Head of caudate nucleus (tissue), 42 donors: ENCODE measurements around the gene PARP15.

ENCODE experiments used
- DNase-seq, 42 donors: peaks; one replicate each; pipeline versions ENCODE4 v3.0.0 to v3.0.0-alpha.2; 2020 to 2021; ENCODE audit warnings: mixed read lengths in 7 of 42
- intact Hi-C: fragments of 100-400 bp; cut with DNase I; formaldehyde crosslinking; loops from one replicate; pipeline ENCODE4 v1.15.0; 2022

Gene PARP15

DNA sequence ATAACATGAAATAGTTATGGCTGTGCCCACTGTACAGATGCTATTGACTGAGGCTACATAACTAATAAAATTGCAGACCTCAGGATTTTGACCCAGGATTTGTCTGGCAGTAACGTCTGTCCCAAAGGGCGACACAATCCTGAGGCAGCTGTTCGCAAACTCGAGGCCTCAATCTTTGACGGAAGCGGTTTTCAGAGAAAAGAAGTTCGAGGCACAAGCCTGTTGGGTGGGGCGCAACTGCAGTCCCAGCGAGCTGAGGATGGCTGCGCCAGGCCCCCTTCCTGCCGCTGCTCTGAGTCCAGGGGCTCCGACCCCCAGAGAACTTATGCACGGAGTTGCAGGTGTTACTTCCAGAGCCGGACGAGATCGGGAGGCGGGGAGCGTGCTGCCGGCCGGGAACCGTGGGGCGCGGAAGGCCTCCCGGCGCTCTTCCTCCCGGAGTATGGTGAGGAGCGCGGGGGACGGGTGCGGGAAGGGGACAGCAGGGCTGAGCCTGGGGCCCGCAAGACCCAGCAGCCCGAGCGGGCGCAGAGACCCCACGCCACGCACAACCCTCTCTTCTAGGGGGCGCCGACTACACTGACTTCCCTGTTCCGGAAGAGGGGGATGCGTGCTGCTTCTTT is at the start of gene PARP15:
TSS of gene PARP15 (plus strand) at position 242 of the 623 bp plus-strand sequence. CDS start at position 260, 18 bp downstream.
- DNase-seq: peak in 1 of 42 donors; percentile 27

GRCh38 chr3:122530164-122530563 is 47.3 kb upstream of the PARP15 start:
- intact Hi-C loops: no loop called here
- no peak for DNase-seq

More for the DNA sequence above, at the start of gene PARP15:
- intact Hi-C loops: no loop called here

DNA sequence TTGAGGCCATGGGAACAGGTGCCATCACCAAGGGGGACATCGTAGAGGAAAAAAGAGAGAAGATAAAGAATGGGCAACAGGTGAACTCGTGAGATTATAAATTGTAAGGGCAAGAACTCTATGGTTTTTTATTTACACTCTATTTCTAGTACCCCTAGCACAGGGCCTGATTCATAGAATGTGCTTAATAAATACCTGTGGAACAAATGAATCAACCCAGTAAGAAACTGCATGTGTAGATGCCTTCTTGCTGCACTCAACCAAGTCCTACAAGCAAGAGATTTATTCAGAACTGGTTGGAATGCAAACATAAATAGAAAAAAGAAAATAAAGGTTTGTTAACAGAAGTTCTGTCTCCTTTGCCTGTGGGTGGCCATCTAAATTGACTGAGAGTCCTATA is 44.0 kb upstream of the PARP15 start:
- intact Hi-C loops: no loop called here
- no peak for DNase-seq

GRCh38 chr3:122533931-122534334 is 43.5 kb upstream of the PARP15 start:
- DNase-seq: no peak
- intact Hi-C loops: no loop called here

GRCh38 chr3:122535964-122536631 is 41.4 kb upstream of the PARP15 start:
- DNase-seq: no peak
- intact Hi-C loops: no loop called here

GRCh38 chr3:122536632-122537001 is 40.8 kb upstream of the PARP15 start:
- intact Hi-C loops: no loop called here
- no peak for DNase-seq

DNA sequence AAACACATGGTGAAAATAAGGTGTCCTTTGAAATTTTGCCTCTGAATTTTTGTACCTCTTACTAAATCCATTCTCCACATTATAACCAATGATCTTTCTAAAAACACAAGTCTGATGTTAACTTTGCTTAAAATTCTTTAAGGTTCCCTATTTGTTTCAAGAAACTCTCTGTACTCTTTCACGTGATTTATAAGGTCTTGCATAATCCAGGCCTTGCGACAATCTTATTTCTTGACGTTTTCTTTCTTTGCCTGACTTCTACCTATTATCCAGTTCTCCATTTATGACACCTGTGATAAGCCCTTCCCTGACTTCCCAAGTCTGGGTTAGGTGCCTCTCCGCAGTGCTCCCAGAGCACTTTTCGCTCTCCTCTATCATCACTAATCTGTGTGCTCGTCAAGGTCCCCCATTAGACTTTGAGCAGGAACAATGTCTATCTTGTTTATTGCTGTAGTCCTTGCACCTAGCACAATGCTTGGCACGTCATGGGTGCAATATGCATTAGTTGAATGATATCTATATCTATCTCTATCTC is 38.4 kb upstream of the PARP15 start:
- intact Hi-C loops: no loop called here
- DNase-seq: no peak

GRCh38 chr3:122546151-122546550 is 31.3 kb upstream of the PARP15 start:
- intact Hi-C loops: no loop called here
- DNase-seq: no peak

DNA sequence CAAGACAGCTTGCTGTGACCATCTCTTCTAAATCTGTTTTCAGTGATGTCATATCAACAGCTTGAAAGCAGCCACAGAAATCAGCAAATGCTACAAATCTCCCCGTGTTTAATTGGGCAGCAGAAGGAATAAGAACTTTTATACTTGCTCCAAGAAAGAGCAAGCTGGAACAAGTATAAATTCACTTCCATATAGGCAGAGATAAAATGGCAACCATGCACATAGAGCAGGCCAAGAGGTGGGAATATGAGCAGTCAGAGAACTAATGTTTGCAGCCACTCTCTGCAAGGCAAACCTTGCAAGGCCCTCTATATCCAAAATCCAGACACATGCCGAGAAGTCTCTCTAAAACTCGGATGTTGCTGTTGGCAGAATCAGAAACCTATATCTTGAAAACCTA is 29.4 kb upstream of the PARP15 start:
- DNase-seq: no peak
- intact Hi-C loops: no loop called here

GRCh38 chr3:122548619-122549018 is 28.8 kb upstream of the PARP15 start:
- DNase-seq: no peak
- intact Hi-C loops: no loop called here

- DNase-seq: no peak
- intact Hi-C loops: no loop called here
Measured at GRCh38 chr3:122553171-122553570, 24.3 kb upstream of the PARP15 start.

GRCh38 chr3:122555275-122556071 is 22.0 kb upstream of the PARP15 start:
- intact Hi-C loops: no loop called here
- no peak for DNase-seq

- intact Hi-C loops: no loop called here
- no peak for DNase-seq
Measured at GRCh38 chr3:122557356-122557755, 20.1 kb upstream of the PARP15 start.

DNA sequence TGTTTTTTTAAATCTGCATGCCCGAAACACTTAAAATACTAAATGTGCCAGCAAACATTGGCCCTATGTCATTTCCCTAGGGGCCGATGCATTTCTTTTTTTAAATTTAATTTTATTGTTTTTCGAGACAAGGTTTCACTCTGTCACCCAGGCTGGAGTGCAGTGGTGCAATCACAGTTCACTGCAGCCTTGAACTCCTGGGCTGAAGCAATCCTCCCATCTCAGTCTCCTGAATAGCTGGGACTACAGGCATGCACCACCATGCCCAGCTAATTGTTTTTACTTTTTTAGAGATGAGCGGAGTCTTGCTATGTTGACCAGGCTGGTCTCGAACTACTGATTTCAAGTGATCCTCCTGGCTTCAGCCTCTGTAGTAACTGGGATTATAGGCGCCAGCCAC is 18.8 kb upstream of the PARP15 start:
- no peak for DNase-seq
- intact Hi-C loops: no loop called here

- DNase-seq: no peak
- intact Hi-C loops: loop anchor here (10.0 kb wide), 1 partner anchor 45 kb away; the partner anchor contains the start of gene KPNA1
Measured at GRCh38 chr3:122559906-122560305, 17.5 kb upstream of the PARP15 start.

GRCh38 chr3:122560680-122561079 is 16.8 kb upstream of the PARP15 start:
- intact Hi-C loops: loop anchor here (10.0 kb wide), 1 partner anchor 46 kb away; the partner anchor contains the start of gene KPNA1
- peak in 18 of 42 donors; percentile 20 to 72 (median 40) for DNase-seq

- intact Hi-C loops: loop anchor here (10.0 kb wide), 1 partner anchor 48 kb away; the partner anchor contains the start of gene KPNA1
- DNase-seq: no peak
Measured at GRCh38 chr3:122562923-122563716, 14.3 kb upstream of the PARP15 start.

- intact Hi-C loops: loop anchor here (1.0 to 10.0 kb wide), 2 partner anchors 49 to 117 kb away; partner anchors contain the start of genes KPNA1 and PARP14
Measured at GRCh38 chr3:122563717-122564025, 13.8 kb upstream of the PARP15 start.

More at GRCh38 chr3:122563717-122564025, 13.8 kb upstream of the PARP15 start:
- peak in 5 of 42 donors; percentile 8 to 39 (median 15) for DNase-seq
